ENCODE measurements around the gene HID1.
"Not testable (repeated sequence)": the region's sequence is repeated elsewhere in the genome, so short reads cannot be mapped to it uniquely, and the experiment has no call there.

Gene HID1

GRCh38 chr17:74972107-74972972, at the start of gene HID1:
HID1 (minus strand) TSS chr17:74972759; CDS start chr17:74972656, 103 bp downstream.
- peak within 1 kb of the TSS in 11 of 21 experiments; percentile 2 to 71 (median 33) for H3K27ac ChIP-seq
- H3K4me3 ChIP-seq = peak within 1 kb of the TSS; percentile 38 to 59 (median 47)

GRCh38 chr17:75020331-75021110, 48.0 kb upstream of the HID1 start:
- H3K27ac ChIP-seq = no peak overlapping the region
- no peak overlapping the region for H3K4me3 ChIP-seq

GRCh38 chr17:75019710-75020109, 47.2 kb upstream of the HID1 start:
- H3K4me3 ChIP-seq = no peak overlapping the region
- no peak overlapping the region for H3K27ac ChIP-seq

GRCh38 chr17:75019146-75019545, 46.6 kb upstream of the HID1 start:
- H3K4me3 ChIP-seq = no peak overlapping the region
- H3K27ac ChIP-seq = no peak overlapping the region

- H3K27ac ChIP-seq = peak overlapping the region; percentile 35 to 92 (median 88)
- H3K4me3 ChIP-seq = peak overlapping the region; percentile 50 to 95 (median 79)
These were observed 40.6 kb upstream of the HID1 start for GRCh38 chr17:75013092-75013559.

GRCh38 chr17:75012346-75013091, 40.0 kb upstream of the HID1 start, which contains the start of gene MRPL58:
MRPL58 (plus strand) TSS chr17:75012670; CDS start chr17:75012687, 17 bp downstream.
- H3K27ac ChIP-seq = peak within 1 kb of the TSS; percentile 35 to 92 (median 88)
- H3K4me3 ChIP-seq = peak within 1 kb of the TSS; percentile 50 to 95 (median 79)

- Histone ChIP-seq H3K4me3 (peak overlapping the region; percentile 50 to 95 (median 79)), H3K27ac (peak overlapping the region; percentile 35 to 92 (median 88))
These were observed 39.5 kb upstream of the HID1 start for GRCh38 chr17:75012096-75012345.

GRCh38 chr17:75011401-75012095, 39.0 kb upstream of the HID1 start:
- H3K4me3 ChIP-seq = peak overlapping the region in 6 of 7 experiments; percentile 50 to 95 (median 84)
- peak overlapping the region in 19 of 21 experiments; percentile 61 to 92 (median 88) for H3K27ac ChIP-seq

GRCh38 chr17:75010683-75011400, 38.3 kb upstream of the HID1 start:
- H3K27ac ChIP-seq = peak overlapping the region in 13 of 21 experiments; percentile 2 to 92 (median 89)
- no peak overlapping the region for H3K4me3 ChIP-seq

GRCh38 chr17:75009139-75009724, 36.7 kb upstream of the HID1 start:
- H3K4me3 ChIP-seq = no peak overlapping the region
- H3K27ac ChIP-seq = peak overlapping the region in 1 of 21 experiments; percentile 4

- H3K27ac ChIP-seq = no peak overlapping the region
These were observed 35.8 kb upstream of the HID1 start for GRCh38 chr17:75008373-75008772.

GRCh38 chr17:75006653-75007052, 34.1 kb upstream of the HID1 start:
- no peak overlapping the region for H3K4me3 ChIP-seq
- H3K27ac ChIP-seq = no peak overlapping the region

More at GRCh38 chr17:75008373-75008772, 35.8 kb upstream of the HID1 start:
- H3K4me3 ChIP-seq = no peak overlapping the region

- not testable (repeated sequence) for H3K4me3 ChIP-seq, H3K27ac ChIP-seq
These were observed 33.5 kb upstream of the HID1 start for GRCh38 chr17:75006084-75006483.

- Histone ChIP-seq H3K27ac (no peak overlapping the region), H3K4me3 (no peak overlapping the region)
These were observed 32.7 kb upstream of the HID1 start for GRCh38 chr17:75005291-75005690.

- H3K4me3 ChIP-seq = no peak overlapping the region
These were observed 31.8 kb upstream of the HID1 start for GRCh38 chr17:75004371-75004770.

GRCh38 chr17:75003957-75004355, 31.4 kb upstream of the HID1 start:
- Histone ChIP-seq H3K4me3 (no peak overlapping the region), H3K27ac (no peak overlapping the region)

More at GRCh38 chr17:75004371-75004770, 31.8 kb upstream of the HID1 start:
- H3K27ac ChIP-seq = no peak overlapping the region

GRCh38 chr17:75003070-75003956, 30.8 kb upstream of the HID1 start:
- no peak overlapping the region for H3K4me3 ChIP-seq

More at GRCh38 chr17:75003070-75003956, 30.8 kb upstream of the HID1 start:
- no peak overlapping the region for H3K27ac ChIP-seq

All from skin epidermis (tissue), 12 donors.